SJSA1 (cell line): ENCODE measurements around the gene SCFD2. TPM values are rescaled to one million over a fixed set of nuclear protein-coding genes. Genes with fewer than 3 reads are reported as not detected.
A peak's percentile ranks its signal among the peaks of the same experiment; 100 is the strongest.

Experiments
- DNase-seq, 2 experiments: peaks; one replicate each; pipeline ENCODE4 v3.0.0-alpha.2; 2015 to 2020; ENCODE audit warnings: low spot score in 2 of 2, low read depth in 1 of 2
- H3K27ac ChIP-seq: fragments of 250-450 bp; sonication (Bioruptor Pico); 2 replicates; pipeline ENCODE4 v1.5.1; 2020; ENCODE audit warnings: mild to moderate bottlenecking, moderate library complexity
- H3K27me3 ChIP-seq: fragments of 250-450 bp; sonication (Bioruptor Pico); replicated peaks from 2 replicates; pipeline ENCODE4 v1.5.1; 2020; ENCODE audit warnings: mild to moderate bottlenecking, moderate library complexity
- H3K36me3 ChIP-seq: fragments of 250-450 bp; sonication (Bioruptor Pico); 2 replicates; pipeline ENCODE4 v1.5.1; 2020; ENCODE audit warnings: mild to moderate bottlenecking
- H3K4me1 ChIP-seq: fragments of 250-450 bp; sonication (Bioruptor Pico); replicated peaks from 2 replicates; pipeline ENCODE4 v1.6.1; 2021; ENCODE audit warnings: mild to moderate bottlenecking
- H3K4me3 ChIP-seq: fragments of 250-450 bp; sonication (Bioruptor Pico); 2 replicates; pipeline ENCODE4 v1.5.1; 2020; ENCODE audit warnings: mild to moderate bottlenecking
- H3K9me3 ChIP-seq: fragments of 250-450 bp; sonication (Bioruptor Pico); replicated peaks from 2 replicates; pipeline ENCODE4 v1.5.1; 2020; ENCODE audit warnings: mild to moderate bottlenecking
- total RNA-seq: library from RNA; depleted of rRNA; stranded (reverse); fragments of >200 nt; shearing (Covaris generic); gene quantifications from 2 replicates; pipeline ENCODE4 v1.2.3, GENCODE V29; 2014

The SCFD2 gene
- total RNA-seq, 1 experiment from 2014 or later: 18.5 TPM

GRCh38 chr4:53012738-53013137 lies 353.1 kb downstream of the SCFD2 start:
- H3K9me3 ChIP-seq: no peaks in the 10 kb centered on the region
- peak overlapping the region; percentile 34; the same call in 1 of the 2 replicates for H3K27ac ChIP-seq
- H3K36me3 ChIP-seq: no peaks in the 10 kb centered on the region
- peaks cover 31% of the 10 kb centered on the region for H3K4me1 ChIP-seq
- H3K27me3 ChIP-seq: no peaks in the 10 kb centered on the region
- peak in 1 of 2 experiments; percentile 31 for DNase-seq
- no peak overlapping the region for H3K4me3 ChIP-seq

- Histone ChIP-seq H3K36me3 (no peaks in the 10 kb centered on the region), H3K4me1 (peaks cover 31% of the 10 kb centered on the region), H3K4me3 (no peak overlapping the region), H3K27me3 (no peaks in the 10 kb centered on the region), H3K27ac (no peak overlapping the region), H3K9me3 (no peaks in the 10 kb centered on the region)
- DNase-seq: no peak
Observed at GRCh38 chr4:53011259-53011905, 354.5 kb downstream of the SCFD2 start.

- H3K27me3 ChIP-seq: no peaks in the 10 kb centered on the region
- DNase-seq: peak in 1 of 2 experiments; percentile 16
- no peaks in the 10 kb centered on the region for H3K9me3 ChIP-seq
- H3K27ac ChIP-seq: no peak overlapping the region
- H3K36me3 ChIP-seq: no peaks in the 10 kb centered on the region
- peaks cover 31% of the 10 kb centered on the region for H3K4me1 ChIP-seq
- no peak overlapping the region for H3K4me3 ChIP-seq
Observed at GRCh38 chr4:53010318-53010717, 355.5 kb downstream of the SCFD2 start.

GRCh38 chr4:53009824-53010223 lies 356.0 kb downstream of the SCFD2 start:
- no peak overlapping the region for H3K4me3 ChIP-seq

GRCh38 chr4:53007024-53007423 lies 358.8 kb downstream of the SCFD2 start:
- no peaks in the 10 kb centered on the region for H3K36me3 ChIP-seq
- peaks cover 16% of the 10 kb centered on the region for H3K4me1 ChIP-seq
- no peaks in the 10 kb centered on the region for H3K9me3 ChIP-seq
- DNase-seq: no peak
- H3K27ac ChIP-seq: no peak overlapping the region
- no peak overlapping the region for H3K4me3 ChIP-seq
- H3K27me3 ChIP-seq: no peaks in the 10 kb centered on the region

More at GRCh38 chr4:53009824-53010223, 356.0 kb downstream of the SCFD2 start:
- DNase-seq: no peak
- Histone ChIP-seq H3K36me3 (no peaks in the 10 kb centered on the region), H3K27ac (no peak overlapping the region), H3K4me1 (peaks cover 31% of the 10 kb centered on the region), H3K27me3 (no peaks in the 10 kb centered on the region), H3K9me3 (no peaks in the 10 kb centered on the region)

- Histone ChIP-seq H3K27ac (no peak overlapping the region), H3K36me3 (no peaks in the 10 kb centered on the region), H3K27me3 (no peaks in the 10 kb centered on the region), H3K4me1 (peaks cover 5% of the 10 kb centered on the region), H3K4me3 (no peak overlapping the region), H3K9me3 (no peaks in the 10 kb centered on the region)
- DNase-seq: no peak
Observed at GRCh38 chr4:53005808-53006207, 360.1 kb downstream of the SCFD2 start.

- Histone ChIP-seq H3K9me3 (no peaks in the 10 kb centered on the region), H3K36me3 (no peaks in the 10 kb centered on the region), H3K4me3 (no peak overlapping the region), H3K27me3 (no peaks in the 10 kb centered on the region), H3K4me1 (peaks cover 4% of the 10 kb centered on the region), H3K27ac (no peak overlapping the region)
- DNase-seq: no peak
Observed at GRCh38 chr4:53005149-53005546, 360.7 kb downstream of the SCFD2 start.

GRCh38 chr4:53004497-53005148 lies 361.2 kb downstream of the SCFD2 start:
- Histone ChIP-seq H3K4me1 (no peaks in the 10 kb centered on the region), H3K4me3 (no peak overlapping the region), H3K27me3 (no peaks in the 10 kb centered on the region), H3K9me3 (no peaks in the 10 kb centered on the region), H3K27ac (no peak overlapping the region), H3K36me3 (no peaks in the 10 kb centered on the region)
- no peak for DNase-seq

GRCh38 chr4:53003959-53004358 lies 361.9 kb downstream of the SCFD2 start:
- Histone ChIP-seq H3K27ac (no peak overlapping the region), H3K4me1 (no peaks in the 10 kb centered on the region), H3K36me3 (no peaks in the 10 kb centered on the region), H3K9me3 (no peaks in the 10 kb centered on the region), H3K27me3 (no peaks in the 10 kb centered on the region), H3K4me3 (no peak overlapping the region)
- DNase-seq: no peak

GRCh38 chr4:53000560-53000959 lies 365.3 kb downstream of the SCFD2 start:
- H3K27ac ChIP-seq: no peak overlapping the region
- H3K36me3 ChIP-seq: no peaks in the 10 kb centered on the region
- peaks cover 3% of the 10 kb centered on the region; the same call in 1 of the 2 replicates for H3K4me1 ChIP-seq
- no peak overlapping the region for H3K4me3 ChIP-seq
- H3K27me3 ChIP-seq: no peaks in the 10 kb centered on the region
- no peak for DNase-seq
- H3K9me3 ChIP-seq: no peaks in the 10 kb centered on the region

GRCh38 chr4:52999626-53000025 lies 366.2 kb downstream of the SCFD2 start:
- DNase-seq: no peak

GRCh38 chr4:52998413-52998812 lies 367.4 kb downstream of the SCFD2 start:
- DNase-seq: no peak
- Histone ChIP-seq H3K9me3 (no peaks in the 10 kb centered on the region), H3K27me3 (no peaks in the 10 kb centered on the region), H3K4me1 (peaks cover 4% of the 10 kb centered on the region; the same call in 1 of the 2 replicates), H3K36me3 (no peaks in the 10 kb centered on the region), H3K4me3 (no peak overlapping the region), H3K27ac (no peak overlapping the region)

More at GRCh38 chr4:52999626-53000025, 366.2 kb downstream of the SCFD2 start:
- no peaks in the 10 kb centered on the region for H3K27me3 ChIP-seq
- H3K4me1 ChIP-seq: peaks cover 4% of the 10 kb centered on the region; the same call in 1 of the 2 replicates
- H3K4me3 ChIP-seq: no peak overlapping the region
- H3K9me3 ChIP-seq: no peaks in the 10 kb centered on the region
- H3K36me3 ChIP-seq: no peaks in the 10 kb centered on the region
- H3K27ac ChIP-seq: no peak overlapping the region

- no peaks in the 10 kb centered on the region for H3K9me3 ChIP-seq
- no peak for DNase-seq
- no peak overlapping the region for H3K27ac ChIP-seq
- H3K4me1 ChIP-seq: peaks cover 4% of the 10 kb centered on the region; the same call in 1 of the 2 replicates
- no peaks in the 10 kb centered on the region for H3K27me3 ChIP-seq
- no peaks in the 10 kb centered on the region for H3K36me3 ChIP-seq
- no peak overlapping the region for H3K4me3 ChIP-seq
Observed at GRCh38 chr4:52997132-52997416, 368.8 kb downstream of the SCFD2 start.

- no peak for DNase-seq
- Histone ChIP-seq H3K4me1 (peaks cover 4% of the 10 kb centered on the region; the same call in 1 of the 2 replicates), H3K4me3 (no peak overlapping the region), H3K27ac (no peak overlapping the region), H3K9me3 (no peaks in the 10 kb centered on the region), H3K27me3 (no peaks in the 10 kb centered on the region), H3K36me3 (no peaks in the 10 kb centered on the region)
Observed at GRCh38 chr4:52996261-52997131, 369.4 kb downstream of the SCFD2 start.
